ENCODE measurements around the gene EPHA3. TPM values are rescaled to one million over a fixed set of nuclear protein-coding genes. Genes with fewer than 3 reads are reported as not detected.

EPHA3 gene
- polyA plus RNA-seq, 2 of the 4 experiments (the other 2 are of a cell fraction): not detected

GRCh38 chr3:89262309-89262929 lies 155.0 kb downstream of the EPHA3 start:
- WGBS (ENCODE audit: missing lambda C conversion rate): 60% methylated on average over 15 of the region's 15 CpGs
- Histone ChIP-seq H3K4me1 (no peaks in the 10 kb centered on the region), H3K27ac (no peak overlapping the region), H3K9me3 (no peaks in the 10 kb centered on the region), H3K4me3 (no peak overlapping the region), H3K4me2 (no peak overlapping the region)
- FAIRE-seq (no peak), ATAC-seq (no peak), DNase-seq (ENCODE audit: low read depth in 1 of 2, low spot score in 1 of 2) (no peak)
- ChIA-PET POLR2A (no interaction called here), CTCF (interaction anchor here (0.5 kb wide), 1 partner anchor 76 kb away, joined by 3 read pairs; no protein-coding TSS in a partner anchor)
- TF ChIP-seq MYC (IDR thresholded peaks at IDR 0.05; ENCODE audit: borderline replicate concordance, low read length) (no peak), TP53 (CRISPR knock-in tag; IDR thresholded peaks at IDR 0.05) (no peak), SMC3 (IDR thresholded peaks at IDR 0.05) (no peak), RNF2 (IDR thresholded peaks at IDR 0.05; ENCODE audit: borderline replicate concordance, low read depth) (no peak), FOXS1 (CRISPR knock-in tag; IDR thresholded peaks at IDR 0.05) (no peak), KDM1A (IDR thresholded peaks at IDR 0.05; ENCODE audit: low read depth) (no peak), NPAS2 (CRISPR knock-in tag; IDR thresholded peaks at IDR 0.05; ENCODE audit: borderline replicate concordance) (no peak), PHF8 (IDR thresholded peaks at IDR 0.05; ENCODE audit: borderline replicate concordance, low read depth) (no peak), CTCF (IDR thresholded peaks at IDR 0.05) (no peak), FOSL2 (IDR thresholded peaks at IDR 0.05) (no peak), FOSL2 (CRISPR knock-in tag; IDR thresholded peaks at IDR 0.05) (no peak), JUN (IDR thresholded peaks at IDR 0.05) (no peak), JUNB (IDR thresholded peaks at IDR 0.05) (no peak), EHMT2 (IDR thresholded peaks at IDR 0.05; ENCODE audit: low read depth) (no peak), POLR2AphosphoS2 (conservative IDR thresholded peaks at IDR 0.05; ENCODE audit: low read length) (no peak), MAFK (IDR thresholded peaks at IDR 0.05; ENCODE audit: partially characterized antibody) (no peak)
- TF ChIP-seq, protein P1, sequence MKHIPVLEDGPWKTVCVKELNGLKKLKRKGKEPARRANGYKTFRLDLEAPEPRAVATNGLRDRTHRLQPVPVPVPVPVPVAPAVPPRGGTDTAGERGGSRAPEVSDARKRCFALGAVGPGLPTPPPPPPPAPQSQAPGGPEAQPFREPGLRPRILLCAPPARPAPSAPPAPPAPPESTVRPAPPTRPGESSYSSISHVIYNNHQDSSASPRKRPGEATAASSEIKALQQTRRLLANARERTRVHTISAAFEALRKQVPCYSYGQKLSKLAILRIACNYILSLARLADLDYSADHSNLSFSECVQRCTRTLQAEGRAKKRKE (CRISPR knock-in tag; IDR thresholded peaks at IDR 0.05; ENCODE audit: low read depth): no peak
- TF ChIP-seq, protein P2, sequence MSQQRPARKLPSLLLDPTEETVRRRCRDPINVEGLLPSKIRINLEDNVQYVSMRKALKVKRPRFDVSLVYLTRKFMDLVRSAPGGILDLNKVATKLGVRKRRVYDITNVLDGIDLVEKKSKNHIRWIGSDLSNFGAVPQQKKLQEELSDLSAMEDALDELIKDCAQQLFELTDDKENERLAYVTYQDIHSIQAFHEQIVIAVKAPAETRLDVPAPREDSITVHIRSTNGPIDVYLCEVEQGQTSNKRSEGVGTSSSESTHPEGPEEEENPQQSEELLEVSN (IDR thresholded peaks at IDR 0.05; ENCODE audit: borderline replicate concordance, low read depth): no peak
- TF ChIP-seq, protein P3, sequence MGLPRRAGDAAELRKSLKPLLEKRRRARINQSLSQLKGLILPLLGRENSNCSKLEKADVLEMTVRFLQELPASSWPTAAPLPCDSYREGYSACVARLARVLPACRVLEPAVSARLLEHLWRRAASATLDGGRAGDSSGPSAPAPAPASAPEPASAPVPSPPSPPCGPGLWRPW (IDR thresholded peaks at IDR 0.05): no peak

DNA sequence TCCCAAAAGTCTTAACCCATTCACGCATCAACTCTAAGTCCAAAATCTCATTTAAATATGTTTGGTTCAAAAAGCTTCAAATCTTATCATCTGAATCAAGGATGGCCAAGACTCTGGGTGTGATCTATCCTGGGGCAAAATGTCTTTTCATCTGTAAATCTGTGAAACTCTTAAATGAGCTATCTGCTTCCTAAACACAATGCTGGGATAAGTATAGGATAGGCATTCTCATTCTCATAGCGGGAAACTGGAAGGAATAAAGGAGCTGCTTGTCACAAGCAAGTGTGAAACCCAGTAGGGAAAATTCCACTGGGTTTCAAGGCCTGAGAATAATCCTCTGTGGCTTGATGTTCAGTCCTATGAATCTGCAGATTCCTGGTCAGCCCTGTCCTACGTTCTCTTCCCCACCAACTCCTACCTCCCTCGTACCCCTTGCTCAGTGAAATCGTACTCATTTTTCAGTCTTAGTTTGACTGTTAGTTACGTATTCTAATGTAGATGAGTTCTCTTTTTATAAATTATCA lies 156.7 kb downstream of the EPHA3 start:
- ATAC-seq (no peak), FAIRE-seq (no peak), DNase-seq (ENCODE audit: low read depth in 1 of 2, low spot score in 1 of 2) (no peak)
- ChIA-PET CTCF (no interaction called here), POLR2A (no interaction called here)
- TF ChIP-seq RNF2 (IDR thresholded peaks at IDR 0.05; ENCODE audit: borderline replicate concordance, low read depth) (no peak), USF2 (IDR thresholded peaks at IDR 0.05) (no peak), FOSL2 (IDR thresholded peaks at IDR 0.05) (no peak), FOSL2 (CRISPR knock-in tag; IDR thresholded peaks at IDR 0.05) (no peak), MAZ (IDR thresholded peaks at IDR 0.05; ENCODE audit: borderline replicate concordance, low read depth, low read length) (no peak), JUN (IDR thresholded peaks at IDR 0.05) (no peak), MAFK (IDR thresholded peaks at IDR 0.05; ENCODE audit: partially characterized antibody) (no peak), CHD4 (IDR thresholded peaks at IDR 0.05; ENCODE audit: borderline replicate concordance) (no peak), TP53 (CRISPR knock-in tag; IDR thresholded peaks at IDR 0.05) (no peak), ZC3H11A (IDR thresholded peaks at IDR 0.05) (no peak), KDM5A (IDR thresholded peaks at IDR 0.05) (no peak), BHLHE40 (IDR thresholded peaks at IDR 0.05; ENCODE audit: low read depth, low read length) (no peak), ZFP36 (IDR thresholded peaks at IDR 0.05; ENCODE audit: borderline replicate concordance, partially characterized antibody) (no peak)
- TF ChIP-seq, protein P2 (IDR thresholded peaks at IDR 0.05; ENCODE audit: borderline replicate concordance, low read depth): no peak
- TF ChIP-seq, protein P4, sequence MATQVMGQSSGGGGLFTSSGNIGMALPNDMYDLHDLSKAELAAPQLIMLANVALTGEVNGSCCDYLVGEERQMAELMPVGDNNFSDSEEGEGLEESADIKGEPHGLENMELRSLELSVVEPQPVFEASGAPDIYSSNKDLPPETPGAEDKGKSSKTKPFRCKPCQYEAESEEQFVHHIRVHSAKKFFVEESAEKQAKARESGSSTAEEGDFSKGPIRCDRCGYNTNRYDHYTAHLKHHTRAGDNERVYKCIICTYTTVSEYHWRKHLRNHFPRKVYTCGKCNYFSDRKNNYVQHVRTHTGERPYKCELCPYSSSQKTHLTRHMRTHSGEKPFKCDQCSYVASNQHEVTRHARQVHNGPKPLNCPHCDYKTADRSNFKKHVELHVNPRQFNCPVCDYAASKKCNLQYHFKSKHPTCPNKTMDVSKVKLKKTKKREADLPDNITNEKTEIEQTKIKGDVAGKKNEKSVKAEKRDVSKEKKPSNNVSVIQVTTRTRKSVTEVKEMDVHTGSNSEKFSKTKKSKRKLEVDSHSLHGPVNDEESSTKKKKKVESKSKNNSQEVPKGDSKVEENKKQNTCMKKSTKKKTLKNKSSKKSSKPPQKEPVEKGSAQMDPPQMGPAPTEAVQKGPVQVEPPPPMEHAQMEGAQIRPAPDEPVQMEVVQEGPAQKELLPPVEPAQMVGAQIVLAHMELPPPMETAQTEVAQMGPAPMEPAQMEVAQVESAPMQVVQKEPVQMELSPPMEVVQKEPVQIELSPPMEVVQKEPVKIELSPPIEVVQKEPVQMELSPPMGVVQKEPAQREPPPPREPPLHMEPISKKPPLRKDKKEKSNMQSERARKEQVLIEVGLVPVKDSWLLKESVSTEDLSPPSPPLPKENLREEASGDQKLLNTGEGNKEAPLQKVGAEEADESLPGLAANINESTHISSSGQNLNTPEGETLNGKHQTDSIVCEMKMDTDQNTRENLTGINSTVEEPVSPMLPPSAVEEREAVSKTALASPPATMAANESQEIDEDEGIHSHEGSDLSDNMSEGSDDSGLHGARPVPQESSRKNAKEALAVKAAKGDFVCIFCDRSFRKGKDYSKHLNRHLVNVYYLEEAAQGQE (IDR thresholded peaks at IDR 0.05): no peak
- H3K4me1 ChIP-seq: no peaks in the 10 kb centered on the region
- H3K9me3 ChIP-seq: no peaks in the 10 kb centered on the region
- H3K4me2 ChIP-seq: no peak overlapping the region
- 5% methylated on average over 6 of the region's 6 CpGs for WGBS (ENCODE audit: missing lambda C conversion rate)
- no peak overlapping the region for H3K27ac ChIP-seq
- no peak overlapping the region for H3K4me3 ChIP-seq

All from A549 (cell line).